Measurements from ENCODE around the gene ZFP91.

DNA sequence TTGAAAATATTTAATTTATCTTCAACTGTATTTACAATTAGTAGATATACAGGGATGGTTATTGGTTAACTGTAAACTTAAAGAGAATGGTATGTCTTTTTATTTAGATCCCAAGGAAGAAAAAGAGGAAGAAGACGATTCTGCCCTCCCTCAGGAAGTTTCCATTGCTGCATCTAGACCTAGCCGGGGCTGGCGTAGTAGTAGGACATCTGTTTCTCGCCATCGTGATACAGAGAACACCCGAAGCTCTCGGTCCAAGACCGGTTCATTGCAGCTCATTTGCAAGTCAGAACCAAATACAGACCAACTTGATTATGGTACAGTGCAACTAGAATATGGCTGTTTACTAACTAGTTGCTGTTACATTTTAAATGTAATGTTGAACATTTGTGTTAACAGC, 30.9 kb downstream of the ZFP91 start:
- no peak for TF ChIP-seq POLR2A (IDR thresholded peaks at IDR 0.05)
- TF ChIP-seq CTCF (IDR thresholded peaks at IDR 0.05): no peak
- TF ChIP-seq EP300 (IDR thresholded peaks at IDR 0.05): no peak

Data from tibial nerve (tissue), 4 donors.